GM19467 (cell line): ENCODE data around the gene OR2T1.
"Not testable (repeated sequence)": the region's sequence is repeated elsewhere in the genome, so short reads cannot be mapped to it uniquely, and the experiment has no call there.

Experiments
- ATAC-seq: cut with Tn5 transposase; IDR thresholded peaks from one replicate; pipeline ENCODE4 v1.9.1; 2021; ENCODE audit warnings: mild to moderate bottlenecking, moderate library complexity; ENCODE audit not compliant: unreplicated experiment

The OR2T1 gene

GRCh38 chr1:248434913-248435312 lies 32.1 kb downstream of the OR2T1 start:
- ATAC-seq: not testable (repeated sequence)

- ATAC-seq: not testable (repeated sequence)
Observed at GRCh38 chr1:248436303-248436702, 33.5 kb downstream of the OR2T1 start.

- ATAC-seq: not testable (repeated sequence)
Observed at GRCh38 chr1:248438668-248439067, 35.8 kb downstream of the OR2T1 start.

- not testable (repeated sequence) for ATAC-seq
Observed at GRCh38 chr1:248439283-248439682, 36.4 kb downstream of the OR2T1 start.

GRCh38 chr1:248442500-248443277 lies 39.8 kb downstream of the OR2T1 start:
- ATAC-seq: not testable (repeated sequence)

GRCh38 chr1:248444603-248445002 lies 41.8 kb downstream of the OR2T1 start:
- ATAC-seq: not testable (repeated sequence)

- ATAC-seq: not testable (repeated sequence)
Observed at GRCh38 chr1:248445399-248445798, 42.6 kb downstream of the OR2T1 start, which contains the start of gene OR2T2. OR2T2 (plus strand) TSS chr1:248445637; CDS start chr1:248452798, 7,161 bp downstream.

GRCh38 chr1:248448409-248449074 lies 45.7 kb downstream of the OR2T1 start:
- ATAC-seq: peak; percentile 42

GRCh38 chr1:248449821-248450465 lies 47.1 kb downstream of the OR2T1 start:
- not testable (repeated sequence) for ATAC-seq

GRCh38 chr1:248450466-248451145 lies 47.8 kb downstream of the OR2T1 start:
- ATAC-seq: peak; percentile 51

GRCh38 chr1:248453619-248454018 lies 50.8 kb downstream of the OR2T1 start:
- ATAC-seq: not testable (repeated sequence)

- not testable (repeated sequence) for ATAC-seq
Observed at GRCh38 chr1:248455045-248455444, 52.2 kb downstream of the OR2T1 start.

- ATAC-seq: not testable (repeated sequence)
Observed at GRCh38 chr1:248456635-248457034, 53.8 kb downstream of the OR2T1 start.
